Hepatic stellate cell (primary cell): ENCODE measurements around the gene MRPL33.

Experiments used
- DNase-seq: peaks from one replicate; pipeline ENCODE4 v3.0.0; 2011; ENCODE audit warnings: low spot score

The MRPL33 gene

GRCh38 chr2:27771548-27772335 is at the start of gene MRPL33:
TSS of gene MRPL33 (plus strand) at chr2:27771719. CDS start at chr2:27771778, 59 bp downstream.
- peak; percentile 94 for DNase-seq

- DNase-seq: no peak
Observed at GRCh38 chr2:27721884-27722485, 49.5 kb upstream of the MRPL33 start.

DNA sequence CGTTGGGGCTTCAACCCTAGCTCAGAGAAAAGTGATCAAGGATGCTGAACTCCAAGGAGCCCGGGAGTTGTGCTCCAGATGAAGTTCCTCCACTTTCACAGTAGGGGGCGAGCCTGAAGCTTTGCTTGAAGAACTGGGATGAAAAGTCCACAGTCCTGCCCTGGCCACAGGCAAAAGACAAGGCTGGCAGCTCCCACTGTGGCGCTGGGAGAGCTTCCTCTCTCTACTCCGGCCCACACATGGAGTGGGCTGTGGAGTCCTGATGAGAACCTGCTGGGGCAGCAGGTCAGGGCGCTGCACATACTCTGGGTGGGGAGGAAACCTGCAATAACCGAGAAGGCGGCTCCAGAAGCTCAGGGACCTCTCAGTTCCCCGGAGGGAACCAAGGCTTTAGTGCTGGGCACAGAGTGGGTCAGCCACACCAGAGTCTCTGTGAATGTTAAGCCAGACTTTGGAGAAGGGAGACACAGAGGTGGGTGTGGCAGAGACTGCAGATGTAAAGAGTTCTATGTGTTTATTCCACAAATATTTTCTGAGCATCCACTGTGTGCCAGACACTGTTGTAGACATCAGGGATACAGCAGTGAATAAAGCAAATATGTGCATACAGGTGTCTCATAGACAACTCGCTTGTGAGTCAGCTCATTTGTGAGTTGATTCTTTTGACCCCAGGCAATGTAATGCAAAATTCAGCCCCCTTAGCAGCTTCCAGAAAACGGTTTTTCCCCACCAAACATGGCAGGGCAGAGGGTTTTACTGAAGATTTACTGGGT is 48.0 kb upstream of the MRPL33 start:
- peak; percentile 78 for DNase-seq

DNA sequence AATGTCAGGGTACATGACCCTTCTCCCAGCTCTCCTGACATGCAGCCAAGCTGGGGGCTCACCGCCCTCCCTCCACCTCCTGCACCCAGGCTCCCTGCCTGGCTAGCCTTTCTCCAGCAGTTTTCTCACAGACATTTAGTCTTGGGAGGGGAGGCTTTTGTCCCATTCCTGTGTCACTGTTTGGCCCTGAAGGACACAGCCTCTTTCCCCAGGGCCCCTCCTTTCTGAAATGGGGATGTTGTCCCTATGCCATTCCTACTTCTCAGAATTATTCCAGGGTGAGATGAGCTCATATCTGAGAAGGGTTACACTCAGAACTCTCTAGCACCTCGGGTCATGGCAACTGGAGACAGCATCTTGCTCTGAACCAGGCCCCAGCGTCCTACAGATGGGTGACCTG is 47.3 kb upstream of the MRPL33 start:
- DNase-seq: no peak

- DNase-seq: no peak
Observed at GRCh38 chr2:27724905-27725701, 46.4 kb upstream of the MRPL33 start.

GRCh38 chr2:27727257-27727656 is 44.3 kb upstream of the MRPL33 start:
- DNase-seq: no peak

GRCh38 chr2:27728081-27728858 is 43.2 kb upstream of the MRPL33 start:
- DNase-seq: no peak

GRCh38 chr2:27729198-27729597 is 42.3 kb upstream of the MRPL33 start:
- DNase-seq: no peak

DNA sequence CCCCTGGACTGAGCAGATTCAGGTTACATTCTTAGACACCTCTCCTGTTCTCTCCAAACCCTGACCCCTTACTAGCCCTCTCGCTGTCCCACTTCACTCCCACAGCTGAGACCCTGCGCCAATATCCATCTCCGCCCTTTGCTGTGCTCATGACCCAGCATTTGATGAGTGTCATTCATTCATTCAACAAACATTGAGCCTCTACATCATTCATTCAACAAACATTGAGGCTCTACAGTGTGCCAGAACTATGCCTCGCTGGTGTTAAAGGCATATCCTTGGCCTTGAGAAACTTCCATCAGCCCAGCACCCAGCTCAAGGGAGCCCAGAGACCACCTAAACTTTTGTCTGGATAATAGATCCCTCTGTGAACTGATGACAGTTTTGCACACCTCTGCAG is 41.9 kb upstream of the MRPL33 start:
- no peak for DNase-seq

- no peak for DNase-seq
Observed at GRCh38 chr2:27730261-27730662, 41.3 kb upstream of the MRPL33 start.

GRCh38 chr2:27730980-27731691 is 40.4 kb upstream of the MRPL33 start:
- DNase-seq: no peak

DNA sequence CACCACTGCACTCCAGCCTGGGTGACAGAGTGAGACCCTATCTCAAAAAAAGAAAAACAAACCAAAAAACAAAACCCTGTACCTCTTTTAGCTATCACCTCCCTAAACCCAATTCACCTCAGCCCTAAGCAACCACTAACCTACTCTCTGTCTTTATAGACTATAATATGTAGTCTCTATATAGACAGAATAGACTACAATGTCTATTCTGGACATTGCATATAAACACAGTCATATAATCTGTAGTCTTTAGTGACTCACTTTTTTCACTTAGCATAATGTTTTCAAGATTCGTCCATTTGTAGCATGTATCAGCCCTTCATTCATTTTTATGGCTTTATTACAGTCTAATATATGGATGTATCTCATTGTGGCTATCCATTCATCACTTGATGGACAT is 37.2 kb upstream of the MRPL33 start:
- DNase-seq: no peak

- DNase-seq: peak; percentile 71
Observed at GRCh38 chr2:27735263-27735904, 36.1 kb upstream of the MRPL33 start.

DNA sequence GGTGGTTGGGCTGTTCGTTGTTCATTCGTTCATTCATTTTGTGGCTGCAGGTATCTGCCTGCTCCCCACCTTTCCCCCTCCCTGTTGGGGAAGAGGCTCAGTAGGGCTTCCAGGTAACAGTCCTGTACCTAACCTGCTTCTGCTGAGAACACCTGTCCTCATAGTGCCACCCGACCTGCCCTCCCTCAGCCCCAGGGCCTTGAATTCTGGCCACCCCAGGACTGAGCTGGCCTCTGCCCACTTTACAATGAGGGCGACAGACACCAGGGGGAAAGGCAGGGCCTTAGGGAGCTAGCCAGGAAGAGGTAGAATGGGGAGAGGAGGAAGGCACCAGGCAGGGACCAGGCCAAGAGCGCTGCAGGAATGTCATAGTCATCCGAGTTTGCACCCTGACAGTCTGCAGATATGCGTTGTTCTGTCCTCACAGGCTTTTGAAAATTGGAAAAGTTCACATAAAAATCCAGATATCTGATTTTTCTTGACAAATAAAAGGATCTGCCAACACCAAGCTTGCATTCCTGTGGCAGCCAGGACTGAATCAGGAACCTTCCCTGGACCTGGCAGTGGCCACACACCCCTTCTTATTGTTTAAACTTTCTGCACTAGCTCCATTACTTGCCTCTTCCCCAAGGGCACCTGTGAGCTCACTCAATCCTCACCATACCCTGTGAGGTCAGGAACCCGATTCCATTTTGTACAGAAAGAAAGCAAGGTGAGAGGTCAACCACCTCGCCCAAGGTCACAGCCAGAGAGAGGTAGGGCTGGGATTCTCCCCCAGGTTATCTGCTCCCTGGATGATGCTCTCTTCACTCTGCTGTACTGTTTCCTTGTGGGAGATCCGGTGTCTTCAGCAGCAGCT is 35.3 kb upstream of the MRPL33 start:
- DNase-seq: no peak

DNA sequence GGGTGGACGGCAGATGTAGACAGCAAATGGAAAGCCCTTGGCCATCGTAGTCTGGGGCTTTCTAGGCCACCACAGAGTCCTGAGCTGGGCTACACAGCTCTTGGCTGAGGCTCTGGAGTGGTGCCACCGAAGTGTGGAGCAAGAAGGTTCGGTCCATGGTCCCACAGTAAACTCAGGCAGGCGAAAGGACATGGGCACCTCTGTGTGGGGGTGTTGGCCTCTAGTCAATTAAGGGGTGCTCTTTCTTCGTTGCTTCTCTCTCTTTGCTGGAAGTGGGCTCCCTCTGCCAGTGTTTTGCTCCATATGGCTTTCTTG is 34.7 kb upstream of the MRPL33 start:
- DNase-seq: no peak

- DNase-seq: peak; percentile 41
Observed at GRCh38 chr2:27737676-27738348, 33.7 kb upstream of the MRPL33 start.

GRCh38 chr2:27738349-27739057 is 33.0 kb upstream of the MRPL33 start:
- DNase-seq: no peak

DNA sequence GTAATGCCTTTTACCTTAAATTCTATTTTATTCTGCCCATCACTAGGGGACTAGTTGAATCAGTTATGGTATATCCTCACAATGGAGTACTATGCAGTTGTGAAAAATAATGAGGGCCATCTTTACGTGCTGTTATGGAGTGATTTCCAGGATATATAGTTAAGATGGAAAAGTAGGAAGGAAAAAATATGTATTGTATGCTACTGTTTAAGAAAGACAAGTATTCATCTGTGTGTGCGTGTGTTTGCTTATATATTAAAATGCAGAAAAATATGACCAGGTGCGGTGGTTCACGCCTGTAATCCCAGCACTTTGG is 32.5 kb upstream of the MRPL33 start:
- no peak for DNase-seq
